Loucy (cell line): ENCODE measurements around the gene FREM1.

Source experiments
- H2AFZ ChIP-seq: fragments of 200-600 bp; sonication (generic); 2 replicates; pipeline ENCODE4 v1.6.0; 2016; ENCODE audit warnings: antibody characterized with exemption, mild to moderate bottlenecking, low read length, moderate library complexity
- H3F3A ChIP-seq: fragments of 200-600 bp; 2 replicates; pipeline ENCODE4 v1.6.0; 2016; ENCODE audit warnings: antibody characterized with exemption, low read depth, mild to moderate bottlenecking
- H3K27me3 ChIP-seq: fragments of 200-600 bp; sonication (generic); 2 replicates; pipeline ENCODE4 v1.6.1; 2014; ENCODE audit warnings: low read length, mild to moderate bottlenecking; ENCODE audit not compliant: insufficient read depth, poor library complexity, severe bottlenecking
- H3K36me3 ChIP-seq: fragments of 200-600 bp; sonication (generic); 2 replicates; pipeline ENCODE4 v1.6.1; 2016; ENCODE audit warnings: low read length; ENCODE audit not compliant: insufficient read depth
- H3K4me1 ChIP-seq: fragments of 200-600 bp; sonication (generic); 2 replicates; pipeline ENCODE4 v1.5.1; 2014; ENCODE audit warnings: low read length, mild to moderate bottlenecking; ENCODE audit not compliant: insufficient read depth, poor library complexity, severe bottlenecking
- H3K4me2 ChIP-seq: fragments of 200-600 bp; sonication (generic); 2 replicates; pipeline ENCODE4 v1.6.0; 2014; ENCODE audit warnings: antibody characterized with exemption, low read length, low read depth, mild to moderate bottlenecking; ENCODE audit not compliant: poor library complexity, severe bottlenecking
- H3K4me3 ChIP-seq: fragments of 200-600 bp; sonication (generic); 2 replicates; pipeline ENCODE4 v1.5.1; 2014; ENCODE audit warnings: low read length, mild to moderate bottlenecking, mixed read lengths; ENCODE audit not compliant: poor library complexity, severe bottlenecking
- H3K79me2 ChIP-seq: fragments of 200-600 bp; sonication (generic); 2 replicates; pipeline ENCODE4 v1.6.1; 2014; ENCODE audit warnings: low read length; ENCODE audit not compliant: insufficient read depth
- H3K9ac ChIP-seq: fragments of 200-600 bp; sonication (generic); 2 replicates; pipeline ENCODE4 v1.6.0; 2014; ENCODE audit warnings: mild to moderate bottlenecking, low read depth, low read length, moderate library complexity; ENCODE audit not compliant: poor library complexity, severe bottlenecking
- H3K9me2 ChIP-seq: fragments of 200-600 bp; sonication (generic); replicated peaks from 2 replicates; pipeline ENCODE4 v1.6.1; 2016; ENCODE audit warnings: low read depth, low read length, mixed read lengths
- H3K9me3 ChIP-seq: fragments of 200-600 bp; sonication (generic); 2 replicates; pipeline ENCODE4 v1.6.1; 2014; ENCODE audit warnings: mild to moderate bottlenecking, antibody characterized with exemption, low read length, low read depth; ENCODE audit not compliant: insufficient read depth
- H4K20me1 ChIP-seq: fragments of 200-600 bp; sonication (generic); 2 replicates; pipeline ENCODE4 v1.6.0; 2014; ENCODE audit warnings: antibody characterized with exemption, low read length, mild to moderate bottlenecking; ENCODE audit not compliant: insufficient read depth, poor library complexity, severe bottlenecking
- CTCF ChIP-seq: fragments of 200-600 bp; sonication (generic); conservative IDR thresholded peaks from 2 replicates; pipeline ENCODE4 v1.5.1; 2014; ENCODE audit warnings: mild to moderate bottlenecking, antibody characterized with exemption, low read length
- EZH2phosphoT487 ChIP-seq: fragments of 200-600 bp; IDR thresholded peaks from 2 replicates; pipeline ENCODE4 v1.6.1; 2018; ENCODE audit warnings: antibody characterized with exemption, mild to moderate bottlenecking, moderate library complexity, borderline replicate concordance

FREM1 gene

GRCh38 chr9:14788846-14789245 lies 121.4 kb downstream of the FREM1 start:
- H3K9me3 ChIP-seq: no peaks in the 10 kb centered on the region
- no peaks in the 10 kb centered on the region for H3F3A ChIP-seq
- H3K36me3 ChIP-seq: no peaks in the 10 kb centered on the region
- no peak overlapping the region for H3K4me3 ChIP-seq
- TF ChIP-seq EZH2phosphoT487: no peak
- no peak for TF ChIP-seq CTCF
- no peak overlapping the region for H3K4me2 ChIP-seq
- H3K27me3 ChIP-seq: no peaks in the 10 kb centered on the region
- no peaks in the 10 kb centered on the region for H4K20me1 ChIP-seq
- H3K9me2 ChIP-seq: no peaks in the 10 kb centered on the region
- no peak overlapping the region for H2AFZ ChIP-seq
- H3K9ac ChIP-seq: no peak overlapping the region
- H3K4me1 ChIP-seq: no peaks in the 10 kb centered on the region
- H3K79me2 ChIP-seq: no peaks in the 10 kb centered on the region

- Histone ChIP-seq H3K9me3 (no peaks in the 10 kb centered on the region), H3F3A (no peaks in the 10 kb centered on the region), H3K27me3 (no peaks in the 10 kb centered on the region), H3K4me3 (no peak overlapping the region), H2AFZ (no peak overlapping the region), H3K79me2 (no peaks in the 10 kb centered on the region), H3K9ac (no peak overlapping the region), H4K20me1 (no peaks in the 10 kb centered on the region), H3K36me3 (no peaks in the 10 kb centered on the region), H3K4me2 (no peak overlapping the region), H3K9me2 (no peaks in the 10 kb centered on the region), H3K4me1 (no peaks in the 10 kb centered on the region)
- TF ChIP-seq EZH2phosphoT487: no peak
- no peak for TF ChIP-seq CTCF
Measured at GRCh38 chr9:14783358-14783757, 126.9 kb downstream of the FREM1 start.

GRCh38 chr9:14782286-14783051 lies 127.8 kb downstream of the FREM1 start:
- H3K27me3 ChIP-seq: no peaks in the 10 kb centered on the region
- no peaks in the 10 kb centered on the region for H4K20me1 ChIP-seq
- H3K9me2 ChIP-seq: no peaks in the 10 kb centered on the region
- H3K4me3 ChIP-seq: no peak overlapping the region
- H3F3A ChIP-seq: no peaks in the 10 kb centered on the region
- H3K4me2 ChIP-seq: no peak overlapping the region
- H3K9ac ChIP-seq: no peak overlapping the region
- TF ChIP-seq EZH2phosphoT487 (no peak), CTCF (no peak)
- H3K4me1 ChIP-seq: no peaks in the 10 kb centered on the region
- H3K9me3 ChIP-seq: no peaks in the 10 kb centered on the region
- H3K79me2 ChIP-seq: no peaks in the 10 kb centered on the region
- no peak overlapping the region for H2AFZ ChIP-seq
- H3K36me3 ChIP-seq: no peaks in the 10 kb centered on the region
